K562 (cell line): ENCODE results near the gene SLC5A10. TPM values are rescaled to one million over a fixed set of nuclear protein-coding genes. Genes with fewer than 3 reads are reported as not detected.

ENCODE experiments used
- ATAC-seq: fragments of 200-7000 bp; cut with Tn5 transposase; 3 replicates; pipeline ENCODE4 v1.9.1; 2020; ENCODE audit warnings: moderate library complexity
- BruUV-seq: library from RNA; stranded (reverse); fragments of 400-500 nt; replicated peaks from 2 replicates; lab custom pipeline; 2021; lab: Mats Ljungman, UMichigan
- CTCF ChIA-PET: fragments of 300-600 bp; formaldehyde crosslinking; extraction: SDS; loops from one replicate; lab custom pipeline; 2021; ENCODE audit warnings: low intra/inter-chr PET ratio; lab: Yijun Ruan, JAX
- POLR2A ChIA-PET: fragments of 300-600, 350-650 bp; sonication (Branson Sonifier 250); formaldehyde crosslinking; extraction: SDS; loops from one replicate; lab custom pipeline; 2021; ENCODE audit warnings: antibody characterized with exemption, inconsistent platforms; lab: Yijun Ruan, JAX
- DNase-seq, 4 experiments: peaks; one replicate each; pipeline versions ENCODE4 v3.0.0 to v3.0.0-alpha.2; 2011 to 2018; ENCODE audit warnings: low spot score in 3 of 4, mixed read lengths in 3 of 4; ENCODE audit errors: extremely low read depth in 1 of 4
- FAIRE-seq: peaks from 2 replicates; lab custom pipeline; 2011; peaks lifted over from hg19 to GRCh38; lab: Jason Lieb, UNC
- H2AFZ ChIP-seq: 2 replicates; pipeline ENCODE4 v1.6.0; 2011; ENCODE audit warnings: low read depth, low read length, control low read depth, inconsistent platforms
- H3K27ac ChIP-seq: fragments of 200-600 bp; 3 replicates; pipeline ENCODE4 v1.8.0; 2011; ENCODE audit warnings: low read depth, mild to moderate bottlenecking, control low read depth, inconsistent platforms, low read length, moderate library complexity, mixed read lengths; ENCODE audit errors: extremely low read depth
- H3K27me3 ChIP-seq, 2 experiments: fragments of 300-600 bp in 1 of 2; 2 replicates in 1 of 2; 3 replicates in 1 of 2; pipeline versions ENCODE4 v1.6.0 to v1.8.0; 2011; ENCODE audit warnings: inconsistent platforms in 2 of 2, low read length in 2 of 2, mild to moderate bottlenecking in 1 of 2, mixed read lengths in 1 of 2, moderate library complexity in 1 of 2; ENCODE audit not compliant: control insufficient read depth in 2 of 2, insufficient read depth in 2 of 2
- H3K36me3 ChIP-seq: fragments of 300-600 bp; 3 replicates; pipeline ENCODE4 v1.8.0; 2011; ENCODE audit warnings: mild to moderate bottlenecking, low read length, inconsistent platforms; ENCODE audit not compliant: control insufficient read depth, insufficient read depth
- H3K4me1 ChIP-seq, 2 experiments: fragments of 200-600 bp in 1 of 2; replicated peaks in 1 of 2; 2 replicates in 1 of 2; 3 replicates in 1 of 2; pipeline versions ENCODE4 v1.5.1 to v1.8.0; 2011; ENCODE audit warnings: inconsistent platforms in 2 of 2, low read length in 2 of 2, mild to moderate bottlenecking in 1 of 2, mixed read lengths in 1 of 2, moderate library complexity in 1 of 2; ENCODE audit not compliant: control insufficient read depth in 2 of 2, insufficient read depth in 2 of 2
- H3K4me2 ChIP-seq: 2 replicates; pipeline ENCODE4 v1.6.1; 2011; ENCODE audit warnings: low read length, control low read depth, inconsistent platforms, mixed read lengths; ENCODE audit not compliant: insufficient read depth
- H3K4me3 ChIP-seq: fragments of 200-600 bp; sonication (generic), shearing (Covaris generic); 2 replicates; pipeline ENCODE4 v1.5.1; 2016; ENCODE audit warnings: control low read depth, inconsistent platforms
- H3K79me2 ChIP-seq: fragments of 200-600 bp; 3 replicates; pipeline ENCODE4 v1.8.0; 2011; ENCODE audit warnings: low read length, inconsistent platforms; ENCODE audit not compliant: control insufficient read depth, insufficient read depth
- H3K9ac ChIP-seq, 2 experiments: 2 replicates each; pipeline versions ENCODE4 v1.6.0 to v1.6.1; 2011; ENCODE audit warnings: low read depth in 2 of 2, low read length in 2 of 2, control low read depth in 1 of 2, inconsistent platforms in 1 of 2, mild to moderate bottlenecking in 1 of 2, mixed read lengths in 1 of 2; ENCODE audit not compliant: insufficient read depth in 1 of 2
- H3K9me1 ChIP-seq: one replicate; pipeline ENCODE4 v1.6.0; 2011; ENCODE audit warnings: inconsistent platforms, mild to moderate bottlenecking, low read length, moderate library complexity; ENCODE audit not compliant: control insufficient read depth, insufficient read depth
- H3K9me3 ChIP-seq: replicated peaks from 2 replicates; pipeline ENCODE4 v1.5.1; 2011; ENCODE audit warnings: low read depth, low read length, inconsistent platforms; ENCODE audit not compliant: control insufficient read depth, insufficient read depth
- H4K20me1 ChIP-seq: replicated peaks from 2 replicates; pipeline ENCODE4 v1.6.1; 2011; ENCODE audit warnings: low read length, inconsistent platforms, mixed read lengths; ENCODE audit not compliant: control insufficient read depth, insufficient read depth
- ADNP ChIP-seq: fragments of 200-800 bp; sonication (Bioruptor generic); IDR thresholded peaks from 2 replicates; pipeline ENCODE4 v1.6.1; 2016; ENCODE audit warnings: missing genetic modification characterization, missing compliant biosample characterization
- BRD9 ChIP-seq: fragments of 450-650 bp; IDR thresholded peaks from 2 replicates; pipeline ENCODE4 v1.6.1; 2018; ENCODE audit warnings: low read depth; ENCODE audit not compliant: partially characterized antibody
- CCAR2 ChIP-seq: fragments of 200-400 bp; formaldehyde crosslinking; IDR thresholded peaks from 2 replicates; pipeline ENCODE4 v1.6.1; 2017; ENCODE audit warnings: mild to moderate bottlenecking, low read depth, low read length
- CHCHD3 ChIP-seq: fragments of 250-450 bp; sonication (Bioruptor Pico); IDR thresholded peaks from 2 replicates; pipeline ENCODE4 v2.1.2; 2022; ENCODE audit warnings: mild to moderate bottlenecking
- CTCFL ChIP-seq: IDR thresholded peaks from 2 replicates; pipeline ENCODE4 v1.6.1; 2011; ENCODE audit warnings: borderline replicate concordance, low read depth, mild to moderate bottlenecking, moderate library complexity, low read length; ENCODE audit not compliant: insufficient read depth, poor library complexity, severe bottlenecking
- EP400 ChIP-seq: fragments of 450-650 bp; IDR thresholded peaks from 2 replicates; pipeline ENCODE4 v1.6.1; 2017; ENCODE audit warnings: antibody characterized with exemption, mild to moderate bottlenecking, moderate library complexity
- ETV1 ChIP-seq: fragments of 450-650 bp; conservative IDR thresholded peaks from 2 replicates; pipeline ENCODE4 v1.6.1; 2016; ENCODE audit warnings: missing genetic modification characterization, control low read depth, low read depth, missing compliant biosample characterization
- HMBOX1 ChIP-seq: sonication (generic); IDR thresholded peaks from 2 replicates; pipeline ENCODE4 v1.6.1; 2016
- HNRNPUL1 ChIP-seq: fragments of 200-400 bp; formaldehyde crosslinking; IDR thresholded peaks from 2 replicates; pipeline ENCODE4 v1.6.1; 2017; ENCODE audit warnings: low read length
- ILK ChIP-seq: fragments of 450-650 bp; IDR thresholded peaks from 2 replicates; pipeline ENCODE4 v1.6.1; 2016; ENCODE audit warnings: missing genetic modification characterization, low read depth, mild to moderate bottlenecking, missing compliant biosample characterization, moderate library complexity, borderline replicate concordance
- IRF1 ChIP-seq: sonication (generic); formaldehyde crosslinking; IDR thresholded peaks from 2 replicates; pipeline ENCODE4 v1.8.0; 2022; ENCODE audit warnings: missing genetic modification reagents, mild to moderate bottlenecking, borderline replicate concordance
- MBD1 ChIP-seq: fragments of 250-450 bp; sonication (Bioruptor Pico); IDR thresholded peaks from 2 replicates; pipeline ENCODE4 v1.8.0; 2022; ENCODE audit warnings: inconsistent platforms
- MCM3 ChIP-seq: fragments of 450-650 bp; IDR thresholded peaks from 2 replicates; pipeline ENCODE4 v1.6.1; 2016
- MCM5 ChIP-seq: fragments of 450-650 bp; IDR thresholded peaks from 2 replicates; pipeline ENCODE4 v1.6.1; 2016; ENCODE audit warnings: low read depth
- POLR2A ChIP-seq: fragments of 450-650 bp; conservative IDR thresholded peaks from 2 replicates; pipeline ENCODE4 v1.6.1; 2016
- POLR2AphosphoS2 ChIP-seq: IDR thresholded peaks from 2 replicates; pipeline ENCODE4 v1.6.1; 2012; ENCODE audit warnings: low read length, improper control_type of control experiment
- RUNX1 ChIP-seq: sonication (generic); IDR thresholded peaks from 2 replicates; pipeline ENCODE4 v1.6.1; 2016; ENCODE audit warnings: antibody characterized with exemption, low read depth
- WGBS: fragments of 100-300 bp; shearing (Covaris generic); methylation state at CpG from one replicate; pipeline ENCODE4 v1.1.6; 2016; ENCODE audit warnings: low coverage, mixed read lengths; ENCODE audit not compliant: insufficient coverage; ENCODE audit errors: missing lambda C conversion rate; 5-methylcytosine and 5-hydroxymethylcytosine counted together
- in situ Hi-C: fragments of 300-500 bp; cut with MboI; formaldehyde crosslinking; loops from 4 replicates; pipeline ENCODE4 v1.15.0; 2018; ENCODE audit warnings: inconsistent platforms, mixed read lengths
- intact Hi-C: fragments of 100-400 bp; cut with micrococcal nuclease; formaldehyde crosslinking; loops from 2 replicates; pipeline ENCODE4 v1.14.2; 2022
- polyA plus RNA-seq, 8 experiments: library from polyadenylated mRNA; depleted of rRNA in 4 of 8; stranded (reverse) in 5 of 8; unstranded in 3 of 8; fragments of >200 nt; fragmentation: Nextera tagmentation in 2 of 8; fragmentation: Illumina TruSeq in 1 of 8; extraction: Ambion mirVana in 2 of 8; extraction: Trizol in 1 of 8; gene quantifications; 2 replicates each; pipeline versions ENCODE4 v1.2.1 to v1.2.3, GENCODE V29; 2011 to 2014; ENCODE audit warnings: inconsistent platforms in 1 of 8, missing spikeins in 1 of 8
- total RNA-seq, 7 experiments: library from RNA; depleted of rRNA in 6 of 7; stranded (reverse); fragments of >200 nt in 6 of 7; fragmentation: Illumina TruSeq in 2 of 7; extraction: Trizol in 2 of 7; gene quantifications; 2 replicates each; pipeline versions ENCODE4 v1.2.1 to v1.2.3, GENCODE V29; 2011 to 2021; ENCODE audit warnings: low replicate concordance in 1 of 7

The SLC5A10 gene
- total and polyA plus RNA-seq, 9 of the 15 experiments (the other 6 are each of a cell fraction or from before 2014, with no cell fraction given), result 0.03 to 0.09 (median 0.03) TPM; not detected in 5

GRCh38 chr17:18904482-18904881 lies 47.5 kb upstream of the SLC5A10 start:
- Histone ChIP-seq H3K27ac (no peak overlapping the region), H3K9me1 (no peaks in the 10 kb centered on the region), H3K4me1 (no peaks in the 10 kb centered on the region), H2AFZ (no peak overlapping the region), H3K9me3 (no peaks in the 10 kb centered on the region), H3K79me2 (peaks cover 5% of the 10 kb centered on the region; the same call in 1 of the 3 replicates), H4K20me1 (no peaks in the 10 kb centered on the region), H3K4me3 (no peak overlapping the region), H3K27me3 (no peaks in the 10 kb centered on the region), H3K36me3 (peaks cover 25% of the 10 kb centered on the region), H3K4me2 (no peak overlapping the region), H3K9ac (no peak overlapping the region)
- CTCF ChIA-PET, result no interaction called here
- BruUV-seq, result no TSS peak
- intact Hi-C loops, result no loop called here
- 78% methylated on average over 5 of the region's 5 CpGs for WGBS
- POLR2A ChIA-PET, result no interaction called here
- TF ChIP-seq MCM5 (no peak), ADNP (tag) (no peak), EP400 (no peak), CHCHD3 (CRISPR knock-in tag) (no peak), POLR2AphosphoS2 (no peak), RUNX1 (no peak), POLR2A (no peak), IRF1 (CRISPR knock-in tag) (no peak), HMBOX1 (no peak), BRD9 (no peak), MCM3 (no peak), ILK (tag) (no peak), HNRNPUL1 (no peak), MBD1 (no peak), CTCFL (no peak), CCAR2 (no peak), ETV1 (tag) (no peak)
- DNase-seq (no peak), ATAC-seq (no peak), FAIRE-seq (no peak)
- in situ Hi-C loops, result no loop called here
